Measurements from ENCODE around the gene OR5AR1.

- TF ChIP-seq CTCF (IDR thresholded peaks at IDR 0.05) (no peak), POLR2A (IDR thresholded peaks at IDR 0.05) (no peak), EP300 (IDR thresholded peaks at IDR 0.05) (no peak)
Observed at GRCh38 chr11:56700242-56700913, 36.9 kb downstream of the OR5AR1 start.
